Measurements from ENCODE around the gene UBE2N. TPM values are rescaled to one million over a fixed set of nuclear protein-coding genes. Genes with fewer than 3 reads are reported as not detected.
"Not testable (repeated sequence)": the region's sequence is repeated elsewhere in the genome, so short reads cannot be mapped to it uniquely, and the experiment has no call there.

UBE2N gene
- total RNA-seq, 1 donor from 2014 or later: 22.9 TPM

GRCh38 chr12:93407054-93407962, 34.4 kb downstream of the UBE2N start:
- no peak for FAIRE-seq

GRCh38 chr12:93404961-93405849, 36.5 kb downstream of the UBE2N start:
- DNase-seq (ENCODE audit: low read depth) (no peak), FAIRE-seq (no peak)
- Histone ChIP-seq H3K27me3 (ENCODE audit: control insufficient read depth, insufficient read depth, low read length) (no peaks in the 10 kb centered on the region), H3K36me3 (ENCODE audit: control insufficient read depth, insufficient read depth, low read length) (peaks cover 2% of the 10 kb centered on the region), H3K4me3 (ENCODE audit: low read depth, low read length) (no peak overlapping the region)
- no peak for TF ChIP-seq CTCF (IDR thresholded peaks at IDR 0.05; ENCODE audit: insufficient read depth, low read length, severe bottlenecking)

More at GRCh38 chr12:93407054-93407962, 34.4 kb downstream of the UBE2N start:
- no peaks in the 10 kb centered on the region for H3K27me3 ChIP-seq (ENCODE audit: control insufficient read depth, insufficient read depth, low read length)
- peaks cover 5% of the 10 kb centered on the region for H3K36me3 ChIP-seq (ENCODE audit: control insufficient read depth, insufficient read depth, low read length)
- H3K4me3 ChIP-seq (ENCODE audit: low read depth, low read length): no peak overlapping the region
- DNase-seq (ENCODE audit: low read depth): no peak
- no peak for TF ChIP-seq CTCF (IDR thresholded peaks at IDR 0.05; ENCODE audit: insufficient read depth, low read length, severe bottlenecking)

- Histone ChIP-seq H3K36me3 (ENCODE audit: control insufficient read depth, insufficient read depth, low read length) (peaks cover 2% of the 10 kb centered on the region), H3K27me3 (ENCODE audit: control insufficient read depth, insufficient read depth, low read length) (no peaks in the 10 kb centered on the region), H3K4me3 (ENCODE audit: low read depth, low read length) (no peak overlapping the region)
- FAIRE-seq (no peak), DNase-seq (ENCODE audit: low read depth) (no peak)
- TF ChIP-seq CTCF (IDR thresholded peaks at IDR 0.05; ENCODE audit: insufficient read depth, low read length, severe bottlenecking): no peak
Measured at GRCh38 chr12:93403988-93404803, 37.6 kb downstream of the UBE2N start.

GRCh38 chr12:93402333-93403311, 39.1 kb downstream of the UBE2N start:
- no peak for TF ChIP-seq CTCF (IDR thresholded peaks at IDR 0.05; ENCODE audit: insufficient read depth, low read length, severe bottlenecking)
- no peaks in the 10 kb centered on the region for H3K27me3 ChIP-seq (ENCODE audit: control insufficient read depth, insufficient read depth, low read length)

GRCh38 chr12:93399183-93399863, 42.4 kb downstream of the UBE2N start:
- DNase-seq (ENCODE audit: low read depth); H3K36me3 ChIP-seq (ENCODE audit: control insufficient read depth, insufficient read depth, low read length); H3K27me3 ChIP-seq (ENCODE audit: control insufficient read depth, insufficient read depth, low read length); H3K4me3 ChIP-seq (ENCODE audit: low read depth, low read length): not testable (repeated sequence)
- FAIRE-seq: peak; percentile 83

More at GRCh38 chr12:93402333-93403311, 39.1 kb downstream of the UBE2N start:
- no peak overlapping the region for H3K4me3 ChIP-seq (ENCODE audit: low read depth, low read length)
- no peak for FAIRE-seq
- no peak for DNase-seq (ENCODE audit: low read depth)
- H3K36me3 ChIP-seq (ENCODE audit: control insufficient read depth, insufficient read depth, low read length): peaks cover 5% of the 10 kb centered on the region

Measured in bronchial epithelial cell (primary cell).